Naive B cell (primary cell): ENCODE results near the gene EIF3D. TPM values are rescaled to one million over a fixed set of nuclear protein-coding genes. Genes with fewer than 3 reads are reported as not detected.

Experiments used
- ATAC-seq, 2 donors: fragments of 150-1000 bp; cut with Tn5 transposase; 2 replicates each; pipeline ENCODE4 v1.10.0; 2021; ENCODE audit warnings: low read depth in 2 of 2, mild to moderate bottlenecking in 2 of 2, moderate library complexity in 2 of 2
- DNase-seq: peaks from one replicate; pipeline ENCODE4 v3.0.0; 2022
- H3K27ac Mint-ChIP-seq, 6 donors: one replicate each; pipeline ENCODE4 v1.8.0; 2020 to 2022; ENCODE audit warnings: mild to moderate bottlenecking in 6 of 6, mixed read lengths in 6 of 6, moderate library complexity in 5 of 6, inconsistent platforms in 2 of 6
- H3K27me3 Mint-ChIP-seq, 3 donors: one replicate each; pipeline ENCODE4 v1.8.0; 2021 to 2022; ENCODE audit warnings: mixed read lengths in 3 of 3, mild to moderate bottlenecking in 1 of 3
- H3K36me3 Mint-ChIP-seq, 2 donors: one replicate each; pipeline ENCODE4 v1.8.0; 2020 to 2022; ENCODE audit warnings: mixed read lengths in 2 of 2, inconsistent platforms in 1 of 2, mild to moderate bottlenecking in 1 of 2
- H3K4me1 Mint-ChIP-seq, 3 donors: one replicate each; pipeline ENCODE4 v1.8.0; 2020 to 2022; ENCODE audit warnings: mixed read lengths in 3 of 3, inconsistent platforms in 1 of 3, mild to moderate bottlenecking in 1 of 3, moderate library complexity in 1 of 3
- H3K4me3 Mint-ChIP-seq, 8 donors: one replicate each; pipeline ENCODE4 v1.8.0; 2020 to 2022; ENCODE audit warnings: mild to moderate bottlenecking in 8 of 8, mixed read lengths in 8 of 8, moderate library complexity in 8 of 8, inconsistent platforms in 2 of 8
- H3K9me3 Mint-ChIP-seq, 7 donors: one replicate each; pipeline ENCODE4 v1.8.0; 2020 to 2022; ENCODE audit warnings: mixed read lengths in 7 of 7, mild to moderate bottlenecking in 5 of 7, inconsistent platforms in 2 of 7, moderate library complexity in 1 of 7
- polyA plus RNA-seq, 6 donors: library from polyadenylated mRNA; unstranded; fragments of 300-500 nt; fragmentation: Illumina TruSeq; gene quantifications; one replicate each; pipeline ENCODE4 v1.2.3, GENCODE V29; 2021; ENCODE audit warnings: low read depth in 6 of 6

Gene EIF3D
- polyA plus RNA-seq, 6 donors from 2014 or later = 142 to 185 (median 168) TPM

GRCh38 chr22:36465232-36466021, 63.5 kb downstream of the EIF3D start:
- DNase-seq (no peak), ATAC-seq (no peak)
- H3K4me1 Mint-ChIP-seq = peaks cover 6 to 24% (median 23%) of the 10 kb centered on the region in 3 donors
- no peak overlapping the region for H3K27ac Mint-ChIP-seq
- H3K36me3 Mint-ChIP-seq = no peaks in the 10 kb centered on the region
- no peak overlapping the region for H3K4me3 Mint-ChIP-seq
- no peaks in the 10 kb centered on the region for H3K27me3 Mint-ChIP-seq
- H3K9me3 Mint-ChIP-seq = no peaks in the 10 kb centered on the region

GRCh38 chr22:36464715-36465231, 64.2 kb downstream of the EIF3D start:
- Mint-ChIP-seq H3K9me3 (no peaks in the 10 kb centered on the region), H3K27ac (no peak overlapping the region), H3K4me1 (peaks cover 3 to 18% (median 17%) of the 10 kb centered on the region in 3 donors), H3K36me3 (no peaks in the 10 kb centered on the region), H3K27me3 (no peaks in the 10 kb centered on the region), H3K4me3 (no peak overlapping the region)
- DNase-seq (no peak), ATAC-seq (no peak)

GRCh38 chr22:36463783-36464184, 65.2 kb downstream of the EIF3D start:
- no peak for DNase-seq
- Mint-ChIP-seq H3K36me3 (no peaks in the 10 kb centered on the region), H3K27me3 (no peaks in the 10 kb centered on the region), H3K9me3 (no peaks in the 10 kb centered on the region), H3K4me1 (peaks cover 3 to 18% (median 16%) of the 10 kb centered on the region in 3 donors), H3K4me3 (no peak overlapping the region), H3K27ac (no peak overlapping the region)
- no peak for ATAC-seq

GRCh38 chr22:36461665-36462649, 67.0 kb downstream of the EIF3D start:
- Mint-ChIP-seq H3K36me3 (no peaks in the 10 kb centered on the region), H3K9me3 (no peaks in the 10 kb centered on the region)
- no peak for DNase-seq

More at GRCh38 chr22:36461665-36462649, 67.0 kb downstream of the EIF3D start:
- Mint-ChIP-seq H3K27me3 (no peaks in the 10 kb centered on the region), H3K4me1 (peaks cover 6 to 13% (median 12%) of the 10 kb centered on the region in 3 donors), H3K27ac (peak overlapping the region in 2 of 6 donors; percentile 57 to 74), H3K4me3 (no peak overlapping the region)
- no peak for ATAC-seq

Other genes with a start within 250 kb of the EIF3D start
- gene MYH9, start 141.2 kb downstream of the EIF3D start, polyA plus RNA-seq = 100 to 1,000 TPM in 1 of 6 donors, 10 to 100 TPM in 5; 17.3 to 255 (median 64.5) TPM
- gene TXN2, start 47.5 kb downstream of the EIF3D start, polyA plus RNA-seq = 100 to 1,000 TPM in 5 of 6 donors, 10 to 100 TPM in 1; 97.1 to 130 (median 108) TPM
- gene FOXRED2, start 22.1 kb downstream of the EIF3D start, polyA plus RNA-seq = 1 to 10 TPM; 2.0 to 6.3 (median 3.2) TPM
- gene CACNG2, start 174.6 kb upstream of the EIF3D start, polyA plus RNA-seq = not detected
- 10 to 100 TPM in 5 of 6 donors, 1 to 10 TPM in 1; 7.2 to 15.9 (median 11.6) TPM for gene IFT27, start 247.0 kb upstream of the EIF3D start, polyA plus RNA-seq